GM15510 (cell line): ENCODE results near the gene KRT36.

Experiments
- POLR2A ChIP-seq: IDR thresholded peaks from 3 replicates; pipeline ENCODE4 v1.6.1; 2011; ENCODE audit warnings: borderline replicate concordance; ENCODE audit not compliant: insufficient read length; ENCODE audit errors: extremely low read depth

The KRT36 gene

DNA sequence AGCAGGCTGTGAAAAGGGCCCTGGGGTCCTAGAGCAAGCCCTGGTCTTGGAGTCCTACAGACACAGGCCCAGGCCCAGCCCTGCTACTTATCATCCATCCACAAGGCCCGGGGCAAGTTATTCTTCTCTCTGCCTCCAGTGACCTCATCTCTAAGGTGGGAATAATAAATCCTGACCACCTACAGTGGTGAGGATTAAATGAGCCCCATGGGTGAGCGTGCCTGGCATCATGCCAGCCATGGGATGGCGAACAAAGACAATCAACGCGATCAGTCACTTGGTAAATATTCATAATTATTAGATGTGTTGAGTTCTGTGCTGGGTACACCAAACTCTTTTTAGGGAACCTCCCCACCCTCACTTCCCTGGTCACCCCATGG, 23.4 kb upstream of the KRT36 start:
- TF ChIP-seq POLR2A, result no peak

- no peak for TF ChIP-seq POLR2A
These were observed 22.9 kb upstream of the KRT36 start for GRCh38 chr17:41512546-41513167.

DNA sequence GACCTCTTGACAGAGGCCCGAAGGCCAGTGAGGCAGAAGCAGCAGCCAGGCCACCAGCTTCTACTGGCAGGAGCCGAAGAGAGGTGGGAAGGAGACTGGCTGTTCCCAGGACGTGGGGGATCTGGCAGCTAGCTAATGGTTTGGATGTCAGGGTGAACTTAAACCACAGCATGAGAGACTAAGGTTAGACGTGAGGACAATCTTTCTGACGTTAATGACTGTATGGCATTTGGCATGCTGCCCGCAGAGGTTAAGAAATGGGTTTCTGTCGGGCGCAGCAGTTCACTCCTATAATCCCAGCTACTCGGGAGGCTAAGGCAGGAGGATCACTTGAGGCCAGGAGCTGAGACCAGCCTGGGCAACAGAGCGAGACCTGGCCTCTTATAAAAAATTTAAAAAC, 22.0 kb upstream of the KRT36 start:
- TF ChIP-seq POLR2A, result no peak

GRCh38 chr17:41511116-41511515, 21.4 kb upstream of the KRT36 start:
- no peak for TF ChIP-seq POLR2A

- no peak for TF ChIP-seq POLR2A
These were observed 20.7 kb upstream of the KRT36 start for GRCh38 chr17:41510251-41511065.

DNA sequence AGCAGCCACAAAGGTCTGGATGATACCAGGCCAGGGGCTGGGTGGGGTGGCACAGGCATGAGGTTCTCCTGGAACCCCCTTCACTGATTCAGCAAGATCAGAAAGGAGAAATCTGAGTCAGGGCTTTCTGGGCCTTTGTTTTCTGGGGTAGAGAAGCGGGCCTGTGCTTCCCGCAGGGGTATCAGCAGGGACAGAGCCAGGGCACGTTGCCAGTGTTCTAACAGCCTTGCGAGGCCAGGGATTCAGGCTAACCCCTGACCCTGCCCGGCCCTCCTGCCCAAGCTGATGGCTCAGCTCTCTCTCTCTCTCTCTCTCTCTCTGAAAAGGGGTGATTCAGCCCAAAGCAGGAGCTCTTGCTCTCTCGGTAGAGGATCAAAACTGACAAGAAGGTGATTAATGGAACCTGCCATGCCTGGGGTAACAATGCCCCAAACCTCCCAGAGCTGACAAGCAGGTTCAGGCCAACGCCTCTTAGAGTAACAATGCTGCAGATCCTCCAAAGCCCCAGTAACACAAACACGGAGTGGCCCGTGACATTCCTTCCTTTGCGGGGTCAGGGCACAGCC, 17.7 kb upstream of the KRT36 start:
- TF ChIP-seq POLR2A, result no peak

DNA sequence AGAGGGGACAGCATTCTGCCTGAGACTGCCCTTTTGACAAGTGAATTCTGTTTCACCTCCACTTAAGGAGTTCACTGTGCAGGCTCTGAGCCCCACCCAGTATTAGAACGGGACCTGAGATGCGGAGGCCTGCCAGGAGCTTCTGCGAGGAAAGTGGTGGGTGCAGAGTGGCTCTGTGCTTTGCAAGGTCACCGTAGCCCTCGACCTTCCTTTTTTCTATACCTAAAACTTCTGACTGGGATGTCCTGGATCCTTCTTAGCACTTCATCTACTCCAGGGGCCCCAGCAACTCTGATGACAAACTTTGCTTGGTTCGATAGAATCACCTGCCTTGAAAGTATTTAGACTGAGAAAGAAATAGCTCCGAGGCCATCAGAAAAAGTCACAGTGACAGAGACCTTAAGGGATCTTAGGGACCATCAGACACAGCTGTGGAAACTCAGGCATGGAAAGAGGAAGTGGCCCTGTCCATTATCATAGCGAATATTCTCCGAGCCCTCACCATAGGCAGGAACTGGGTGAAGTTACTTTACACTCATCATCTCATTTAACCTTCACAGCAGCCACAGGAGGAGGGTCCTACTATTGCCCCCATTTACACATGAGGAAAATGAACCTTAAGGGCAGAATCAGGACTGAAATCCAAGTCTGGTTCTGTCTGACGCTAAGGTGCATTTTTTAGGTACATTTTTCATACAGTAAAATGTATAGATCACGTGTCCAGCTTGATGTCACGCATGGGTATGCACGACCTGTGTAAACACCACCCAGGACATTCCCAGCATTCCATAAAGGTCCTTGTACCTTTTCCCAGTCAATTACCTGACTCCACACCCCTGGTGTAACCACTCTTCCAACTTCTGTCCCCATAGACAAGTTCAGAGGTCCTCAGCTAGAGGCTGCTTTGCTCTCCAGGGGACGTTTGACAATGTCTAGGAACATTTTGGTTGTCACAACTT, 16.4 kb upstream of the KRT36 start:
- TF ChIP-seq POLR2A, result no peak

DNA sequence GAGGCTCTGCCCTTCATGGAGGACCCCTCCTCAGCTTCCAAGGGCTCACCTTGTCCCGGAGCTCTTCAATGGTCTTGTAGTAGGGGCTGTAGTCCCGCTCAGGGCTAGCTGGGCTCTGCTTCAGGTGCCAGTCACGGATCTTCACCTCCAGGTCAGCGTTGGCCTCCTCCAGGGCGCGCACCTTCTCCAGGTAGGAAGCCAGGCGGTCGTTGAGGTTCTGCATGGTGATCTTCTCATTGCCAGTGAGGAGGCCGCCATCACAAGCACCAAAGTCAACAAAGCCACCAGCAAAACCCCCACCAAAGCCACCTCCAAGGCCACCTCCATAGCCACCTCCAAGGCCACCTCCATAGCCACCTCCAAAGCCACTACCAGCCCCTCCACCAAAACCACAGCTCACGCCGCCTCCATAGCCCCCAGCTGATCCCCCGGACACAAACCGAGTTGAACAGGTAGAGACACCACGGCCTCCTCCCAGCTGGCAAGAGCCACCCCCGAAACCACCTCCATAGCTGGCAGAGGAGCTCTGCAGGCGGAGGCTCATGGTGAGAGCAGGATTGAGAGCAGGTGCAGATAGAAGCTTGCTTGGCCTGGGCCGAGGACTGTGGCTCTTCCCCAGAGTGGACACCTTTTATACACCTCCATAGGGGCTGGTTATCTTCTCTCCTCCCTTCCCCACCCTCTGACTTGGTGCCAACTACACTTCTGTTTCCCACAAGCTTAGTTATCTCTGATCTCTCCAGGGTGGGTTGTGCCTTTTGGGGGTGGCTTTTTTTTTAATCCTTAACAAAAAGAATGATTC, 15.5 kb upstream of the KRT36 start, which contains the start of gene KRT13:
TSS of gene KRT13 (minus strand) at position 606 of the 802 bp plus-strand sequence. CDS start at position 544, 62 bp downstream.
- no peak for TF ChIP-seq POLR2A

DNA sequence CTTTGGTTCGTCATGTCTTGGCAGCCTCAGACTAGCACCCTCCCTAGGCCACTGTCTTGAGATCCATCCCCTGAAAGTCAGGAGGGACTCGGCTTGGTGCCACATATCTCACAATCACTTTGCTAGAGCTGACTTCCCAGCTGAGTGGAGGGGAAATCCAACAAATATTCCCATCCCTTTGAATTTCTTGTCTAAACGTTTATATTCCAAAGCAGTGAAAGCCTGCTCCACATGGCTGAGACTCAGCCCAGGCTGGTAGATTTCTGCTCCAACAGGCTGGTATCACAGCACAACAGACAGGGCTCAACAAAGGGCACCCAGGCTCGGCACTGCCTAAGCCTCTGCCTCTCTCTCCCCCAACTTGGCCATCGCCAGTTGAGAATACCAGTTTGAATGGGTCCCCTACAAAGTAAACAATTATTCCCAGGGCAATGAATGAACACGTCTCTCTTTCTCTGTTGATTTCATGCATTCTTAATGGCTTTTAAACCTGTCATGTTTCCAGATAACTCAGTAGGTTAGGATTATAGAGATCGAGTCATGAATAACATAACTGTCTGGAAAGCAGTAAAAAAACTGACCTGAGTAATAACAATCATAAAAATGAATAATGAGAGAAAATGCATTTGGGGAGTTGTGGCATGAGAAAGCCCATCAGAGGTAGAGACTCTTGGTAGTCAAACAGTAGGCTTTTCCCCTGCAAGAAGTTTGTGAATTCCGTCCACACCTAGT, 14.7 kb upstream of the KRT36 start:
- TF ChIP-seq POLR2A, result no peak

DNA sequence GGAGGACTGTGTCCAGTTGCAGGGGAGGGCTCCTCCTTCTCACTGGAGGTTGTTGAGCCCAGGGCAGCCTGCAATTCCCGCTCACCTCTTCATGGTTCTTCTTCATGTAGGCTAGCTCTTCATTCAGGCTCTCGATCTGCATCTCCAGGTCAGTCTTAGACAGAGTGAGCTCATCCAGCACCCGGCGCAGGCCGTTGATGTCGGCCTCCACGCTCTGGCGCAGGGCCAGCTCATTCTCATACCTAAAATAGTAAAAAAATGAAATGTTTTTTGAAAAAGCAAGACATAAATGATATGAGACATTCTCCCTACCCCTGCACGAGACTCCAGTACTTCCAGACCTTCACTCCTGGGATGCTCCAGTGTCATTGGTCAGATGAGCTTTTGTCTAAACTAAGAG, 13.5 kb upstream of the KRT36 start:
- no peak for TF ChIP-seq POLR2A

DNA sequence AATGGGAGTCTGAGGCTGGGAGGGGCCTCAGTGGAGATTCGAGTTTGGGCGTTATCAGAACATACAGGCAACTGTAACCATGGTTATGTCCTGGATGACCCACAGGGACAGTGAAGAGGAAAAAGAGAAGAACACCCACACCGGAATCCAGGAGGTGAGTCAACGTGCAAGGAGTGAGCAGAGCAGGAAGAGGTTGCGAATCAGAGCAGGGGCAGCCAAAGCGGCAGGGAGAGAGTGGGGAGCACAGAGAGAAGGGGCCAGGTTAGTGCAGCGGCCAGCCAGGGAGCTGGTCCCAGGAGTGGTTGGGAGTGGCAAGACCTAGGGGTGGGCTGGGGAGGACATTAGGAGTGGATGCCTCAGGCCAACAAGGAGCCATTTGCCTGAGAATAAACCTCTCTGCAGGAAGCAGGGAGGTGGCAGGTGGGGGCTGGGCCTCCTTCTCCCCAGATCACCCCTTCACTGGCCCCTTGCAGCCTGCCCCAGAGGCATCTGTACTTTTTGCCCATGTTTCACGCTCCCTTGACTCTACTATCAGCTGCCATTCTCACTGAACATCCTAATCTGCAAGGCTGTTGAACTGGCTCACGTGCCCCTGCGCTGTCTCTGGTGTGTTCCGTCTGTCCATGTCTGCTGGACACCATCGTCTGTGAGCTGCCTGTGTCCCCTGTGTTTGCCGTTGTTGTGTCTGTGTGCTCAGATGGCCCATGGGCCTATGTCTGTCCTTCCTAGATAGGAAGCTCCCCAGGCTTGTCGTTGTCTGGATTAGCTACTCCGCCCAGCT, 10.6 kb upstream of the KRT36 start:
- TF ChIP-seq POLR2A, result no peak

DNA sequence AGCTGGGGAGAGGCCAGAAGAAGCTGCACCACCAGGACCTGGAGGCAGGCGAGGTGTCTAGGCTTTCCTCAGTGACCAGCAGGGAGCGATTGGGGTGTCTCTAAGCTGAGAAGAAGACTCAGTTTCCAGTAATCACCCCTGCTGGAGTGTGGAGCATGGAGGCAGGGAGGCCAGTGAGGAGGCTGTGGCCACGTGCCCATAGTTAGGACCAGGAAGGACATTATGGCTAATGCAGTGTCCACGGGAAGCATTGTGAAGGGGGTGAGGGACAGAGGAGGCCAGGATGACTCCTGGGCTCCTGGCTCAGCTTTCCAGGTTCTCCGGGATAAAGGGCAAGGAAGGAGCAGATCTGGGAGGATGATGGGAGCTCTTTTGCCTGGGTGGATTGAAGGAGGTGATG, 10.0 kb upstream of the KRT36 start:
- no peak for TF ChIP-seq POLR2A
